Type B pancreatic cell (in vitro differentiated cells): ENCODE results near the gene TP53RK. TPM values are rescaled to one million over a fixed set of nuclear protein-coding genes. Genes with fewer than 3 reads are reported as not detected.

Experiments used
- DNase-seq: peaks from one replicate; pipeline ENCODE4 v3.0.0; 2021; ENCODE audit warnings: mixed read lengths; ENCODE audit not compliant: unreplicated experiment; ENCODE audit errors: extremely low spot score
- H3K27ac Mint-ChIP-seq: 2 replicates; pipeline ENCODE4 v1.8.0; 2021; ENCODE audit warnings: mild to moderate bottlenecking, mixed read lengths
- H3K27me3 Mint-ChIP-seq: 2 replicates; pipeline ENCODE4 v1.8.0; 2021; ENCODE audit warnings: mixed read lengths
- H3K36me3 Mint-ChIP-seq: 2 replicates; pipeline ENCODE4 v1.8.0; 2021; ENCODE audit warnings: mixed read lengths
- H3K4me1 Mint-ChIP-seq: one replicate; pipeline ENCODE4 v1.8.0; 2021; ENCODE audit warnings: mixed read lengths; ENCODE audit not compliant: unreplicated experiment
- H3K4me3 Mint-ChIP-seq: 2 replicates; pipeline ENCODE4 v1.8.0; 2021; ENCODE audit warnings: mild to moderate bottlenecking, mixed read lengths
- H3K9me3 Mint-ChIP-seq: 2 replicates; pipeline ENCODE4 v1.8.0; 2021; ENCODE audit warnings: mixed read lengths
- total RNA-seq: library from RNA; stranded (reverse); gene quantifications from 2 replicates; pipeline ENCODE4 v1.2.1, GENCODE V29; 2021; ENCODE audit warnings: low replicate concordance
- TF ChIP-seq, protein P1 (sequence below): fragments of 200-600 bp; sonication (generic); conservative IDR thresholded peaks from 2 replicates; pipeline ENCODE4 v1.5.0; 2021; ENCODE audit warnings: antibody characterized with exemption, mild to moderate bottlenecking

TP53RK gene
- total RNA-seq, 1 donor from 2014 or later, result 13.6 TPM

DNA sequence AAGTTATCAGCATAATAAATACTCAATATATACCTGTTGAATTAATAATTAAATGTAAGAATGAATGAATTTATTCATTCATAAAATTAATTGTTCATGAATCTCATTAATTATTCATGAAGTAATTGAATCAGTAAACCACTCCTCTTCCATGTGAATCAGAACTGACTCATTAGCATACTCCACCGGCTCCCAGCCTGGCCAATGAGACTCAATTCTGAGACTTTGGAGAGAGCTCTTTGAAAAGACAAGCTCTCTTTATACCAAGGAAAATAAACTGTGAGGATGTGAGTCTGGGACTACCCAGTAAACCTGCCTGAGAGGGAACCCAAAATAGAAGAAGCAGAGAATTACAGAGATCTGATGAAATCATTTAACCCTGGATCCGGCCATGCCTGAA, 11.8 kb upstream of the TP53RK start:
- peaks cover 5% of the 10 kb centered on the region for H3K27me3 Mint-ChIP-seq
- H3K4me1 Mint-ChIP-seq, result peaks cover 15% of the 10 kb centered on the region
- no peaks in the 10 kb centered on the region for H3K36me3 Mint-ChIP-seq
- no peak for DNase-seq
- no peak overlapping the region for H3K27ac Mint-ChIP-seq
- TF ChIP-seq, protein P1, sequence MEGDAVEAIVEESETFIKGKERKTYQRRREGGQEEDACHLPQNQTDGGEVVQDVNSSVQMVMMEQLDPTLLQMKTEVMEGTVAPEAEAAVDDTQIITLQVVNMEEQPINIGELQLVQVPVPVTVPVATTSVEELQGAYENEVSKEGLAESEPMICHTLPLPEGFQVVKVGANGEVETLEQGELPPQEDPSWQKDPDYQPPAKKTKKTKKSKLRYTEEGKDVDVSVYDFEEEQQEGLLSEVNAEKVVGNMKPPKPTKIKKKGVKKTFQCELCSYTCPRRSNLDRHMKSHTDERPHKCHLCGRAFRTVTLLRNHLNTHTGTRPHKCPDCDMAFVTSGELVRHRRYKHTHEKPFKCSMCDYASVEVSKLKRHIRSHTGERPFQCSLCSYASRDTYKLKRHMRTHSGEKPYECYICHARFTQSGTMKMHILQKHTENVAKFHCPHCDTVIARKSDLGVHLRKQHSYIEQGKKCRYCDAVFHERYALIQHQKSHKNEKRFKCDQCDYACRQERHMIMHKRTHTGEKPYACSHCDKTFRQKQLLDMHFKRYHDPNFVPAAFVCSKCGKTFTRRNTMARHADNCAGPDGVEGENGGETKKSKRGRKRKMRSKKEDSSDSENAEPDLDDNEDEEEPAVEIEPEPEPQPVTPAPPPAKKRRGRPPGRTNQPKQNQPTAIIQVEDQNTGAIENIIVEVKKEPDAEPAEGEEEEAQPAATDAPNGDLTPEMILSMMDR, result no peak
- H3K9me3 Mint-ChIP-seq, result no peaks in the 10 kb centered on the region
- no peak overlapping the region for H3K4me3 Mint-ChIP-seq

DNA sequence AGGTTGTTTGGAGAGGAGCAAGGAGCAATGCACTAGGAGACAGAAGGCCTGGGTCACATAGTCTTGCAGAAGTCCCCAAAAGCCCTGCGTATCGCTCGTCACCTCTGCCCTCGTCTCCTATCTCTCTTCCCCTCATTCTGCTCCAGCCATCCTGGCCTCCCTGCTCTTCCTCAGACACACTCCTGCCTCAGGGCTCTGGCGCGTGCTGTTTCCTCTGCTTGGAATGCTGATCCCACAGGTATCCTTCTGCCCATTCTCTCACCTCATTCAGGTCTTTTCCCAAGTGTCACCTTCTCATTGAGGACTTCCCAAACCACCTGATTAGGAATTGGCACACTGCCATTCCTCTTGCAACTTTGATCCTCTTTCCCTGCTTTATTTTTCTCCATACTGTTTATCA, 11.2 kb upstream of the TP53RK start:
- Mint-ChIP-seq H3K4me1 (peaks cover 20% of the 10 kb centered on the region), H3K4me3 (no peak overlapping the region), H3K36me3 (no peaks in the 10 kb centered on the region), H3K27me3 (peaks cover 5% of the 10 kb centered on the region), H3K27ac (no peak overlapping the region), H3K9me3 (no peaks in the 10 kb centered on the region)
- no peak for DNase-seq
- TF ChIP-seq, protein P1, result no peak

DNA sequence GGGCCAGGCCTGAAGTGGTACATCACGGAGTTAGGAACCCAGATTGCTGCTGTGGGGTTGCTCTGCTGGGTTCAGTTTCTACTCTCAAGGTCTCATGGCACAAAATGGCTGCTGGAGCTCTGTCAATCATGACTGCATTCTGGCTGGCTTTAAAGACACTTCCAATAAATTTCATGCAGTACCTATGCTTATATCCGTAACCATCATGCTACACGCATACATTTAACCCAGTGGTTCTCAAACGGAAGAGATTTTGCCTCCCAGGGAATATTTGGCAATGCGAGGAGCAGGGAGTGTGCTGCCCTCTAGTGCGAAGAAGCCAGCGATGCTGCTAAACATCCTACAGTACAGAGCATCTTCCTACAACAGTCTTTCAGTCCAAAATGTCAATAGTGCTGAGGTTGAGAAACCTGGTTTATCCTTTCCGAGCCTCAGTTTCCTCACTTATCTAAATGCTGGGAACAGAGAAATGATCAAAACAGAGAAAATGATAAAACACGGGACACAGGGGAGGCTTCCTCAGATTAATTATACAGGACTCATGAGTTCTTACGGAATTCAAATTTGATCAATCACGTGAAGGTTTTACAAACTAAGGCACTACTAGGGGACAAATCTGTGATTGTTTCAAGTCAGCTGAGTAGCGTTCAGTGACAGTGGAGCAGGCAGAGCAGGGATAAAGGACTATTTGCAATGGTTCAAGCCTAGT, 10.6 kb upstream of the TP53RK start:
- no peak for DNase-seq
- no peak overlapping the region for H3K27ac Mint-ChIP-seq
- TF ChIP-seq, protein P1, result peak; percentile 78
- no peaks in the 10 kb centered on the region for H3K36me3 Mint-ChIP-seq
- H3K27me3 Mint-ChIP-seq, result peaks cover 5% of the 10 kb centered on the region
- H3K4me1 Mint-ChIP-seq, result peaks cover 18% of the 10 kb centered on the region
- H3K9me3 Mint-ChIP-seq, result no peaks in the 10 kb centered on the region
- H3K4me3 Mint-ChIP-seq, result no peak overlapping the region

DNA sequence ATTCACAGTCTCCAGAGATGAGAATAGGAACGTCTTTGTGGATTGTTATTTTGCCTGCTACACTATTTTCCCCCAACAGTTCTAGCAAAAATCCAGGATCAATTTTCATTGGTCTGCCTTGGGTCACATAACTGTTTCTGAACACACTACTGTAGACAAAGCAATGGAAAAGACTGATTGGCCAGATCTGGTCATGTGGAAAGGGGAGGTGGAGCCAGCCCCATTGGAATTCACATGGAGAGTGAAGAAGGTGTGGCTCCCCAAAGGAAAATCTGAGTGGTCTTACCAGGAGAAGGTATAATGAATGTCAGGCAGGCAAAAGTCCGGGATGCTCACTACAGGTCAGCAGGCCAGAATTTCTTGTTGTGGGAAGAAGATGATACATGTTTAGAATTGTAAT, 9.5 kb upstream of the TP53RK start:
- Mint-ChIP-seq H3K27ac (no peak overlapping the region), H3K4me1 (peaks cover 20% of the 10 kb centered on the region), H3K36me3 (no peaks in the 10 kb centered on the region), H3K4me3 (no peak overlapping the region), H3K27me3 (peaks cover 5% of the 10 kb centered on the region), H3K9me3 (no peaks in the 10 kb centered on the region)
- no peak for DNase-seq
- TF ChIP-seq, protein P1, result no peak

DNA sequence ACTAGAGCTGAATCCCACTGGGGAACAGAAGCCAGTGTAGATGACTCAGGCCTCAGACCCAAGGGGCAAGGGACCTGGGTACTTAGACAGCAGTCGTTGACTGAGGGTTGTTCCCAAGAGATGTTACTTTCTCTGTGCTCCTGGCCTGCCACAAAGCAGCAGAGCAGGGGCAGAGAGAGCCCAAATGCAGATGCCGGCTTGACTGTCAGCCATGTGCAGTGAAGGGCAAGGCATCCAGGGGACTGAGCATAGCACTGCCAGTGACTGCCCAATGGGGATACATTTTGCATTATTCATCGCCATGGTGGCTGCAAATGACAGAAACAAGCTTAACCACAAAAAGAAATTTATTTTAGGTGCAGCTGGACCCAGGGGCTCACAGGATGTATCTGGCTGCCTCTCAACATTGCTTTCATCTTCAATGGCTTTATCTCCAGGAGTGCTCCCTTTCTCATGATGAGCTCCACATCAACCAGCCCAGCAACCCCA, 7.6 kb upstream of the TP53RK start:
- H3K4me3 Mint-ChIP-seq, result no peak overlapping the region
- H3K27me3 Mint-ChIP-seq, result peaks cover 5% of the 10 kb centered on the region
- TF ChIP-seq, protein P1, result no peak
- no peak overlapping the region for H3K27ac Mint-ChIP-seq
- H3K36me3 Mint-ChIP-seq, result no peaks in the 10 kb centered on the region
- peaks cover 20% of the 10 kb centered on the region for H3K4me1 Mint-ChIP-seq
- DNase-seq, result no peak
- H3K9me3 Mint-ChIP-seq, result no peaks in the 10 kb centered on the region
